GM18502 (cell line): ENCODE data around the gene FAT4.

Source experiments
- ATAC-seq: cut with Tn5 transposase; IDR thresholded peaks from one replicate; pipeline ENCODE4 v1.9.1; 2021; ENCODE audit warnings: mild to moderate bottlenecking; ENCODE audit not compliant: unreplicated experiment, poor library complexity

Gene FAT4

GRCh38 chr4:125316791-125317524 lies 2.2 kb downstream of the FAT4 start:
- ATAC-seq = no peak

DNA sequence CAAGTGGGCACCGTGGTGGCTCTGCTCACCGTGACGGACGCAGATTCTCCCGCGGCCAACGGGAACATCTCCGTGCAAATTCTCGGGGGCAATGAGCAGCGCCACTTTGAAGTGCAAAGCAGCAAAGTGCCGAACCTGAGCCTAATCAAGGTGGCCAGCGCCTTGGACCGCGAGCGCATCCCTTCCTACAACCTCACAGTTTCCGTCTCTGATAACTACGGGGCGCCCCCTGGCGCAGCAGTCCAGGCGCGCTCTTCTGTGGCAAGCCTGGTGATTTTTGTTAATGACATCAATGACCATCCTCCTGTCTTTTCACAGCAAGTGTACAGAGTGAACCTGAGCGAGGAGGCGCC lies 2.7 kb downstream of the FAT4 start:
- no peak for ATAC-seq

DNA sequence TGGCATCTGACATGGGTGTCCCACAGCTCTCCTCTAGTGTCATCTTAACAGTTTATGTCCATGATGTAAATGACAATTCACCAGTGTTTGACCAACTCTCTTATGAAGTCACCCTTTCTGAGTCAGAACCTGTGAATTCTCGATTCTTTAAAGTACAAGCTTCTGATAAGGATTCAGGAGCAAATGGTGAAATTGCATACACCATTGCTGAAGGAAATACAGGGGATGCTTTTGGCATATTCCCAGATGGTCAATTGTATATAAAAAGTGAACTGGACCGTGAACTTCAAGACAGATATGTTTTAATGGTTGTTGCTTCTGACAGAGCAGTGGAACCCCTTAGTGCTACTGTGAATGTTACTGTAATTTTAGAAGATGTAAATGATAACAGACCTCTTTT lies 4.6 kb downstream of the FAT4 start:
- ATAC-seq = no peak

DNA sequence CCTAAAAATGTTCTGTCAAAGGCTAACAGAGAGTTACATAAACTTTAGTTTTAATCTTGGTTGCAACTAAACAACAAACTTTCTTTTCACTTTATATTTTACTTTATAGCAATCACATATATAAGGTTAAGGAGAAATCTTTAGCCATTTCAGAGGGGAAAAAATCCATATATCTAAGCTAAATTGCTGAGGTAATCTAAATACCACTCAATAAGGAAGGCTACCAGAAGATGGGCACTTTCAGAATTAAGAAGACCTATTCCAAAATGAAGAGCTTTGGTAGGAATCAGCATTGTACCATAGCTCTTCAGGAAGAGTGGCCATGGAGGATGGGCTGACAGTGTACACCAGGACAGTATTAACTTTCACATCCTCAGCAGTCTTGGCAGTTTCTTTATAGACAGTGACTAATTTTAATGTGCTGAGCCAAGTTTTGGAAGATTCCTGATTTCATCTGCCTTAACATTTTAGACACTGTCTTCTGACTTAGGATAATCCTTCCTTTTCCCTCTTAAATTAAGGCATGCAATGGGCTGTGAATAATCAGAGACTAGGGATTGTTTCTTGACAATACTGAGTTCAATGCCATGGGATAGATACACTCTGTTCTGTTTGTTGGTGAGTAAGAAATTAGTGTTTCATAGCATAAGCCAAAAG lies 7.1 kb downstream of the FAT4 start:
- no peak for ATAC-seq

GRCh38 chr4:125322366-125322730 lies 7.6 kb downstream of the FAT4 start:
- no peak for ATAC-seq

DNA sequence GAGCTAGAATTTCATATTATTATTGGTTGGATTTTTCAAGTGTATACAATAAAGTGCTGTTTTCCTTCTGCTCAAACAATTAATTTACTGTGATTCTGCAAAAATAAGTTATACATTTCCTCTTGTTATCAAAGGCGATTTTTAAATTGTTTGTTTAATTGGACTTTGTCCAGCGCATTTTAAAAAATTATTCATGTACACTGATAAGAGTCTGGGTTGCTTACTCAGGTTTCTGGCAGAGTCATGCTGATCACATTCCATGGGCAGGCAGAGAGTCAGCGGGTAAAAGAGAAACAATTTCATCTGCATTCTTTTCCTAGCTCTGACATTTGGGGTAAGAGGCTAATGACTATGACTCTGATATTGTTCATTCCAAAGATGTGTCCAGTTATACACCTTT lies 8.9 kb downstream of the FAT4 start:
- ATAC-seq = no peak

- no peak for ATAC-seq
Observed at GRCh38 chr4:125325733-125326132, 11.0 kb downstream of the FAT4 start.

DNA sequence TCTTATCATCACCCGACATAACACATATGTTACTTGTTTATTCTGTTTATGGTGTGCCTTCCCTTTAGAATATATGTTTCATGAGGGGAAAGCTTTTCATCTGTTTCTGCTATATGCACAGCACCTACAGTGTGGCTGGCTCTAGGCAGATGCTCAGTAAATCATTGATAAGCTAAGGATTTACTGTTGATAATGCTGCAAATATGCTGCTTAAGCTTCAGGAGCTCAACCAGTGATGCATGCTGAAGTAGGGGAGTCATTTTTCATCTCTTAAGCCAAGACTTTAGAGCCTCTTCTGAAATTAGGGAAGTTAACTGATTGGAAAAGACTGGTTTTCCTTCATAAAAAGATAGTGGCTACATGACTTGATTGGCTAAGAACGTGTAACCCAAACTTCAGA lies 16.4 kb downstream of the FAT4 start:
- ATAC-seq = no peak

DNA sequence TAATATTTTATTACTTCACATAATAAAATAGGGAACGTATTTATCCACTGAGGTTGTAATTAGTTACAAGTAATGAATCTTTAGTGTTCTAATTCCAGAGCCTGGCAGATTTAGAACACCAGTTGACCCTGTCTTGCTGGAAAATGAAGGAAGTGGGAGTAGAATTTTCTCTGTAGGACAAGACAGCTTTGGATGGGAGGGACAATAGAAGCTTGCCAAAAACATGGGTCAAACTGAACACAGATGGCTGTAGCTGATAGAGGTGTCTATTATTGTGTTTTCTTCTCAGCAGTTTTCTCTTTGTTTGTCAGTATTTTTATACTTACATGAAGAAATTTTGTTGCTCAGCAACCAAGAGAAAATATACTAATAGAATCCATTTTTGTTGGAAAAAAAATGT lies 20.2 kb downstream of the FAT4 start:
- ATAC-seq = no peak

- no peak for ATAC-seq
Observed at GRCh38 chr4:125338814-125339213, 24.1 kb downstream of the FAT4 start.

DNA sequence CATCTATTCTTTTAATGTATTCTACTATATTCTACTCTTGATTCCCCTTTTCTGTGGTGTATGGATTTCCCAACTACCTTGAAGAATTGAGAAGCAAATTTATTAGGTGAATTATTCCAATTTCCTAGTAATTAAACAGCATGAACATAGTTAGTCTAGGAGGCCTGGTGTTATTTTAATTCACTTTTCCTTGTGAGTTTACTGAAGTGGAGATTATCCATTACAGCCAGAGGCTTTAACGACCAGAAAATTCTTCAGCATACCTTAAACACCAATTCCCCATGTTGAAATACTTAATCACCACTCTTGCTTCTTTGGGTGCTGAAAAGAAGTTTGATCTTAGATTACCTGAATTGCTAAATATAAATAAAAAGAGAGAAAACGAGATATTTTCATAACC lies 29.4 kb downstream of the FAT4 start:
- no peak for ATAC-seq

DNA sequence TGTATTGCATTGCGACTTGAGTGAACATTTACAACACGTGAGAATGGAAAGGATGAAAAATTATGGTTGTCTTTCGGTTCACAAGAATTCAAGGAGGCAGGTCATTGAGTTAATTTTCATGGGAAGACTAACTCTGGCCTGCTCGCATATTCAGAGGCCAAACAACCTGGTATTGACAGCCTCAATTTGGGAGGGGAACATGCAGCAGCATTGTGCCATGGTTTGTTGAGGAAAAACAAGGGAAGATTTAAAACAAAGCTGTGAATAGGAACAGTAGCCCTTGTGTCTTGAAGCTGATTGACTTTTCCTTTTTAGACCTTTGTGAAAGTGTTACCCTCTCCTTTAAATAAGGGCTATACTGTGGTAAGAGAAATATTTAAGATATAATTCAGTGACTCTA lies 31.9 kb downstream of the FAT4 start:
- ATAC-seq = no peak

DNA sequence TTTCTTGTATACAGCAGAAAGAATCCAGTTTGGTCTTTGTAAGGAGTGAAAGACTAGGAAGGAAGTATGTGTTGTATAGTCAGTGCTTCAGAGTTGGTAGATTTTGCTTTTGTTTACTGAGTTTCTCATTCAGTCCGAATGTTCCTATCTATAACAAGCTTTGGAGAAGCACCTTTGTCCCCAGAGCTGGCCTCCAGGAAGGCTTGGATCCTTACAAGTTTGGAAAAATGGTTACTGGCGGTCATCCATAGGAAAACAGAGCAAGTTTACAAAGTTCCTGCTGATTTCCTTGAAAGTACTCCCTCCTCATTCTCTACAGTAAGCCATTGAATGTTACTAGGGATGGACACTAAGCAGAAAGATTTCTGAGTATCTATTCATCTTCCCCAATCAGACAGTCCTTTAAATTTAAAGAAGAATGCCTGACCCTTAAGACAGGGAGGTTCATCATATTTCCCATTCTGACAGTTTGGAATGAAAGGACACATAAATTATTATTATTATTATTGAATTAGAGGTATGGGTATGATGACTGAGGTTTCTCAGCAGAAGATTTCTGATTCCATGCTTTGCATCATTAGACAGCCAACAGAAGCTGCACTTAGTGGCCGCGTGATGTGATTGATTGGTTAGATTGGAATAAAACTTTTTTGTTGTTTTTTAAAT lies 35.8 kb downstream of the FAT4 start:
- no peak for ATAC-seq

GRCh38 chr4:125352521-125352920 lies 37.8 kb downstream of the FAT4 start:
- ATAC-seq = no peak

- ATAC-seq = no peak
Observed at GRCh38 chr4:125353131-125353530, 38.4 kb downstream of the FAT4 start.

- ATAC-seq = no peak
Observed at GRCh38 chr4:125355791-125356190, 41.0 kb downstream of the FAT4 start.

DNA sequence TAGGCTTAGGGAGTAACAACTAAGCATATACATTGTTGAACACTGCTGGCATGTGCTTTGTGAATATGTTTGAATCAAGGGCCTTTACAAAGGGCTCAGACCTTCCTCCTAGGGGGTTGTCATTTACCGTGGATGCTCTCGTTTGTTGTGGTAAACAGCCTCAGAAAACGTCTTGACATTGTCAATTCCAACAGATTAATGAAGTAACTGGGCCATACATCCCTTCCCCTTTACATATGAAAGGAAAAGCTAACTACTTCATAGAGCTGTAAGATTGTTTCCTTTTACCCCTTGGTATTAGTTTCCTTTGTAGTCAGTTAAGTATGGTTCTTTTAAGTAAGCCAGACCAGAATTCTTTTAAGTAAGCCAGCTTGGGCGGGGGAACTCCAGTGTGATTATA lies 42.9 kb downstream of the FAT4 start:
- no peak for ATAC-seq

- ATAC-seq = no peak
Observed at GRCh38 chr4:125358453-125358852, 43.7 kb downstream of the FAT4 start.

DNA sequence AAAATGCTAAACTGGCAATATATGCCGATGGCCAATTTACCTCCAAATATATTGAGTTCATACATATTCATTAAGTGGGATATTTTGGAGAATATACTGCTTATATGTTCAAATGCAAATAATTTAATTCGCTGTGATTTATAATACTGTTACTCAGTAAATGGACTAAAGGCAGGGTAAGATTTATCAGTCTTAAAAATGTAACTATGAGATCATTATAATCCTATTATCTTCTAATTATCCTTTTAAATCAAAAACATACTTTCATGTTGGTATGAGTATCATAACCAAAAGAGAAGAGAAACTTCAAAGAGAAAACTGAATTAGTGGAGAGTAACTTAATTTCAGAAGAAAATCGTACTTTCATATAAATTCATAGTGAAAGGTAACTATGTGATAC lies 44.6 kb downstream of the FAT4 start:
- ATAC-seq = no peak

- no peak for ATAC-seq
Observed at GRCh38 chr4:125359960-125360634, 45.3 kb downstream of the FAT4 start.

DNA sequence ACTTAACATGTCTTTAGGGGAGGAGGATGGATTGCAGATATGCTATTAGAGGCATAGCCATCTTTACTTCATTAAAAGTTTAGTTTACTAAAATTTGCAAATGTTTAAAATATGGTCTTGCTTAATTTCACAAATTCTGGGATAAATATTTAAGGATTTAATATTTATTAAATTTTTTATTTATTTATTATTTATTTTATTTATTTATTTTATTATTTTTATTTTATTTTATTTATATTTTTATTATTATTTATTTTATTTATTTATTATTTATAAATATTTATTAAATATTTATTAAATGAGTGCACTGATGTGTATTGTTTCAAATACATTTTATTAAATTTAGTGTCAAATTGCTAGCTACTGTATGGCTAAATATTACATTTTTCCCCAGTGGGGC lies 46.0 kb downstream of the FAT4 start:
- no peak for ATAC-seq
